MM.1S (cell line): ENCODE results near the gene USP37.

ENCODE experiments used
- DNase-seq: peaks from one replicate; pipeline ENCODE4 v3.0.0-alpha.2; 2015
- H2AFZ ChIP-seq: fragments of 300-600 bp; sonication (generic); 2 replicates; pipeline ENCODE4 v1.6.0; 2016; ENCODE audit warnings: antibody characterized with exemption, low read length
- H3F3A ChIP-seq: fragments of 300-600 bp; sonication (generic); 2 replicates; pipeline ENCODE4 v1.6.1; 2016; ENCODE audit warnings: mild to moderate bottlenecking, antibody characterized with exemption, low read length, moderate library complexity, mixed read lengths; ENCODE audit not compliant: insufficient read depth
- H3K27ac ChIP-seq: fragments of 300-600 bp; sonication (generic); 2 replicates; pipeline ENCODE4 v1.5.1; 2016; ENCODE audit warnings: mild to moderate bottlenecking, low read length
- H3K27me3 ChIP-seq: fragments of 300-600 bp; sonication (generic); replicated peaks from 2 replicates; pipeline ENCODE4 v1.6.0; 2016; ENCODE audit warnings: low read length; ENCODE audit not compliant: insufficient read depth
- H3K36me3 ChIP-seq: fragments of 300-600 bp; sonication (generic); replicated peaks from 2 replicates; pipeline ENCODE4 v1.6.1; 2016; ENCODE audit warnings: mild to moderate bottlenecking, low read length, mixed read lengths; ENCODE audit not compliant: insufficient read depth
- H3K4me1 ChIP-seq: fragments of 300-600 bp; sonication (generic); 2 replicates; pipeline ENCODE4 v1.6.1; 2016; ENCODE audit warnings: low read length, mixed read lengths
- H3K4me2 ChIP-seq: fragments of 300-600 bp; sonication (generic); 2 replicates; pipeline ENCODE4 v1.6.0; 2016; ENCODE audit warnings: low read depth, low read length
- H3K4me3 ChIP-seq: fragments of 300-600 bp; sonication (generic); 2 replicates; pipeline ENCODE4 v1.5.1; 2016; ENCODE audit warnings: low read length, mixed read lengths
- H3K79me2 ChIP-seq: fragments of 300-600 bp; sonication (generic); 2 replicates; pipeline ENCODE4 v1.6.1; 2016; ENCODE audit warnings: mixed run types, low read length, mixed read lengths
- H3K9ac ChIP-seq: fragments of 300-600 bp; sonication (generic); 2 replicates; pipeline ENCODE4 v1.6.1; 2016; ENCODE audit warnings: low read length, mixed read lengths
- H3K9me2 ChIP-seq: fragments of 300-600 bp; sonication (generic); replicated peaks from 2 replicates; pipeline ENCODE4 v1.6.1; 2016; ENCODE audit warnings: mild to moderate bottlenecking, low read length, mixed read lengths; ENCODE audit not compliant: insufficient read depth
- H3K9me3 ChIP-seq: fragments of 300-600 bp; sonication (generic); replicated peaks from 2 replicates; pipeline ENCODE4 v1.6.1; 2016; ENCODE audit warnings: mild to moderate bottlenecking, low read length, mixed read lengths; ENCODE audit not compliant: insufficient read depth
- H4K20me1 ChIP-seq: fragments of 300-600 bp; sonication (generic); 2 replicates; pipeline ENCODE4 v1.6.1; 2016; ENCODE audit warnings: mild to moderate bottlenecking, low read length, moderate library complexity, mixed read lengths; ENCODE audit not compliant: insufficient read depth
- EZH2 ChIP-seq: fragments of 300-600 bp; sonication (generic); optimal IDR thresholded peaks from 2 replicates; pipeline ENCODE3; 2017; ENCODE audit warnings: low read depth, mild to moderate bottlenecking, antibody characterized with exemption, low read length, mixed read lengths
- EZH2phosphoT487 ChIP-seq: fragments of 300-600 bp; sonication (generic); IDR thresholded peaks from 2 replicates; pipeline ENCODE4 v1.6.1; 2018; ENCODE audit warnings: antibody characterized with exemption, low read length
- TF ChIP-seq, protein P1 (sequence below): fragments of 300-600 bp; sonication (generic); IDR thresholded peaks from 2 replicates; pipeline ENCODE4 v1.5.1; 2016; ENCODE audit warnings: antibody characterized with exemption, low read length, mixed read lengths

USP37 gene

DNA sequence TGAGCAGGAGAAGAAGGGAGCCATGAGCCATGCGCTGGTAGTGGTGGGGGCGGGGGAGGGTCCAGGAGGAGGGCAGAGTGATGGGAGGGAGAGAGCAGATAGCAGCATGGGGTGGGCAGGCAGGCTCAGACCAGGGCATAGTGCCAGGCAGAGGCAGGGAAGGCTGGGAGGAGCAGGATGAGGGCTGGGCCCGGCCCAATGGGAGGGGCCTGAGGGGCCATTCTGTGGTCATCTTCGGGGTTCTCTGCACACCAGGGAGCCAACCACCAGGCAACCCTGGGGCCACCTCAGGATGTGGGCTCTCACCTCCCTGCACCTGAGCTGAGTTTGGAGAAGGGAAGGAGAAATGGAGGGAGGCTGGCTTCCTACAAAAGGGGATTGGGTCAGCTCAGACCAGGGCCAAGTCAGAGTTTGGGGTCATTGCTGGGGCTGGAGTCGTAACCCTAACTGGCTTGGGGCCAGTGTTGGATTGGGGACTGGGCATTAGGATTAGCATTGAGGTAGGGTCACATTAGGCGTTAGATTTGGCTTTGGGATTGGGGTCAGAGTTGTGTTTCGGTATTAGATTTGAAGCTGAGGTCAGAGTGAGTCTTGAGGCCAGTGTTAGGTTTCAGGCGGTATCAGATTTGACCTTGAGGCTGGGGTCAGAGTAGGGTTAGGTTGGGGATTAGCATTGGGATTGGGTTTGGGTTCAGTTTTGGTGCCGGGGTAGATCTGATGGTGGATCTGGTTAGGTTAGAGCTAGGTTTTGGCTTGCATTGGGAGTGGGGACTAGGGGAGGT is 138.0 kb downstream of the USP37 start:
- Histone ChIP-seq H3K4me2 (no peak overlapping the region), H3K9me3 (no peaks in the 10 kb centered on the region), H3K4me1 (no peaks in the 10 kb centered on the region)

DNA sequence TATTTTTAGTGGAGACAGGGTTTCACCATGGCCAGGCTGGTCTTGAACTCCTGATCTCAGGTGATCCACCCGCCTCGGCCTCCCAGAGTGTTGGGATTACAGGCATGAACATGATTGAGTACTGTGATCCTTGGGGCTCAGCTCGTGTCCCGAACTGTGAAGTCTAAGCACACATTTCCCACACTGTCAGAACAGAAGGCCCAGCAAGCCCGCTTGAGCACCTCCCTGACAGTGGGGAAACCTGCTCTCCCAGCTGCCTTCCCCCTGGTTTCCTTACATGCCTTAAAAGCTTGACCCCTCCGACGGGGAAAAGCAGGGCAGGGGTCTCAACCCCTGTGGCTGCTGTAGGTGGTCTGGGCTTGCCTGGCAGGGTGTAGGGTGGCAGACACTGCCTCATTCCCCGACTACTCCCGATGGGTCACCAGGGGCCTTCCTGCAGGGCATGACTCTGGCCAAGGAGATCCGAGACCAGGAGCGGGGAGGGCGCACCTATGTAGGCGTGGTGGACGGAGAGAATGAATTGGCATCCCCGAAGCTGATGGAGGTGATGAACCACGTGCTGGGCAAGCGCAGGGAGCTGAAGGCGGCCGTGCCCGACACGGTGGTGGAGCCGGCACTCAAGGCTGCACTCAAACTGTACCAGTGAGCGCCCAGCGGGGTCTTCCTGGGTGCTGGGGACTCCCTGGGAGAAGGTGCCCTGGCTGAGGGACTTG is 139.1 kb downstream of the USP37 start:
- no peak for DNase-seq
- no peak overlapping the region for H3K9ac ChIP-seq
- no peaks in the 10 kb centered on the region for H3K9me2 ChIP-seq
- no peaks in the 10 kb centered on the region for H3F3A ChIP-seq
- no peak overlapping the region for H3K27ac ChIP-seq
- no peaks in the 10 kb centered on the region for H3K4me1 ChIP-seq
- no peak overlapping the region for H3K4me2 ChIP-seq
- H3K79me2 ChIP-seq, result no peaks in the 10 kb centered on the region
- H3K27me3 ChIP-seq, result no peaks in the 10 kb centered on the region
- no peak overlapping the region for H2AFZ ChIP-seq
- H3K4me3 ChIP-seq, result no peak overlapping the region
- H3K36me3 ChIP-seq, result no peaks in the 10 kb centered on the region
- no peaks in the 10 kb centered on the region for H4K20me1 ChIP-seq
- no peak for TF ChIP-seq EZH2phosphoT487
- TF ChIP-seq EZH2, result no peak
- TF ChIP-seq, protein P1, sequence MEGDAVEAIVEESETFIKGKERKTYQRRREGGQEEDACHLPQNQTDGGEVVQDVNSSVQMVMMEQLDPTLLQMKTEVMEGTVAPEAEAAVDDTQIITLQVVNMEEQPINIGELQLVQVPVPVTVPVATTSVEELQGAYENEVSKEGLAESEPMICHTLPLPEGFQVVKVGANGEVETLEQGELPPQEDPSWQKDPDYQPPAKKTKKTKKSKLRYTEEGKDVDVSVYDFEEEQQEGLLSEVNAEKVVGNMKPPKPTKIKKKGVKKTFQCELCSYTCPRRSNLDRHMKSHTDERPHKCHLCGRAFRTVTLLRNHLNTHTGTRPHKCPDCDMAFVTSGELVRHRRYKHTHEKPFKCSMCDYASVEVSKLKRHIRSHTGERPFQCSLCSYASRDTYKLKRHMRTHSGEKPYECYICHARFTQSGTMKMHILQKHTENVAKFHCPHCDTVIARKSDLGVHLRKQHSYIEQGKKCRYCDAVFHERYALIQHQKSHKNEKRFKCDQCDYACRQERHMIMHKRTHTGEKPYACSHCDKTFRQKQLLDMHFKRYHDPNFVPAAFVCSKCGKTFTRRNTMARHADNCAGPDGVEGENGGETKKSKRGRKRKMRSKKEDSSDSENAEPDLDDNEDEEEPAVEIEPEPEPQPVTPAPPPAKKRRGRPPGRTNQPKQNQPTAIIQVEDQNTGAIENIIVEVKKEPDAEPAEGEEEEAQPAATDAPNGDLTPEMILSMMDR, result no peak
- H3K9me3 ChIP-seq, result no peaks in the 10 kb centered on the region

More for the DNA sequence above, 138.0 kb downstream of the USP37 start:
- no peak for DNase-seq
- no peak overlapping the region for H2AFZ ChIP-seq
- H3K4me3 ChIP-seq, result no peak overlapping the region
- no peaks in the 10 kb centered on the region for H3K27me3 ChIP-seq
- H3K9me2 ChIP-seq, result no peaks in the 10 kb centered on the region
- TF ChIP-seq EZH2 (no peak), EZH2phosphoT487 (no peak)
- TF ChIP-seq, protein P1, result no peak
- no peaks in the 10 kb centered on the region for H3F3A ChIP-seq
- H4K20me1 ChIP-seq, result no peaks in the 10 kb centered on the region
- no peaks in the 10 kb centered on the region for H3K36me3 ChIP-seq
- H3K27ac ChIP-seq, result no peak overlapping the region
- no peak overlapping the region for H3K9ac ChIP-seq
- H3K79me2 ChIP-seq, result no peaks in the 10 kb centered on the region

DNA sequence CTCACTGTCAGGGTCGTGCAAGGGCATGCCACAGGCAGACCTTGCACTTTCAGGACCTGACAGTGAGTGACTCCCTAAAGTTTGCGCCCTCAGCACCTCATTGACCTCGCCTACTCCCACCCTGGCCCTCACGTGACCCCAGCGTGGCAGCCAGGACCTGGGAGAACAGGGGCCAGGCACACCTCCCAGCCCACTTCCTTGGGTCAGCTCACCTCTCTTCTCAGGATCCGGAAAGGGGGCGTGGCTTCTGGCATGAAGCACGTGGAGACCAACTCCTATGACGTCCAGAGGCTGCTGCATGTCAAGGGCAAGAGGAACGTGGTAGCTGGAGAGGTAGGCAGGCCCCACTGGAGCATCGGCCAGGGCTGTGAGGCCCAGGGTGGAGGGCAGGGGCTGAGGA is 140.4 kb downstream of the USP37 start:
- no peak for DNase-seq
- no peaks in the 10 kb centered on the region for H3F3A ChIP-seq
- H4K20me1 ChIP-seq, result no peaks in the 10 kb centered on the region
- TF ChIP-seq, protein P1, result no peak
- no peak for TF ChIP-seq EZH2
- no peak for TF ChIP-seq EZH2phosphoT487
- H3K4me3 ChIP-seq, result no peak overlapping the region
- H3K9ac ChIP-seq, result no peak overlapping the region
- no peaks in the 10 kb centered on the region for H3K4me1 ChIP-seq
- no peak overlapping the region for H3K4me2 ChIP-seq
- H3K9me3 ChIP-seq, result no peaks in the 10 kb centered on the region
- no peaks in the 10 kb centered on the region for H3K79me2 ChIP-seq
- no peak overlapping the region for H3K27ac ChIP-seq
- H3K27me3 ChIP-seq, result no peaks in the 10 kb centered on the region
- H3K36me3 ChIP-seq, result no peaks in the 10 kb centered on the region
- no peak overlapping the region for H2AFZ ChIP-seq
- no peaks in the 10 kb centered on the region for H3K9me2 ChIP-seq
